ENCODE measurements around the gene PNMA1.
"Not testable (repeated sequence)": the region's sequence is repeated elsewhere in the genome, so short reads cannot be mapped to it uniquely, and the experiment has no call there.

The PNMA1 gene

DNA sequence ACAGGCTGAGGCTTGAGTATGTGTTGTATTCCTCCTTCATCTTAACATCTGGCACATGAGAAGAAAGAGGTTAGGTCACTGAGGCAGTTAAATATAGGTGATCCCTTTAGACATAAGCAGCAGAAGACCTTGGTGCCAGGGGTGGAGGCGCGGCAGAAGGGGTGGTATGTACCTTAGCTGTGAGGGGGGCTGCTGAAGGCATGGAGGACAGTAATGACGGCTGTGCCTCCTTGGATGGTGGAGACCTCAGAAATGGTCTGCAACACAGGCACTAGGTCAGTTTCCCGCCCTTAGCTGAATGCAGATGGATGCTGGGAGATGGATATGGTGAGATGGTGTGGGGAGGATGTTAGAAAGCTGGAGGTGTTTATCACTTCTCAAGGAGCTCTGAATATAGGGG lies 1.5 kb upstream of the PNMA1 start:
- no peak for DNase-seq (ENCODE audit: low spot score)

DNA sequence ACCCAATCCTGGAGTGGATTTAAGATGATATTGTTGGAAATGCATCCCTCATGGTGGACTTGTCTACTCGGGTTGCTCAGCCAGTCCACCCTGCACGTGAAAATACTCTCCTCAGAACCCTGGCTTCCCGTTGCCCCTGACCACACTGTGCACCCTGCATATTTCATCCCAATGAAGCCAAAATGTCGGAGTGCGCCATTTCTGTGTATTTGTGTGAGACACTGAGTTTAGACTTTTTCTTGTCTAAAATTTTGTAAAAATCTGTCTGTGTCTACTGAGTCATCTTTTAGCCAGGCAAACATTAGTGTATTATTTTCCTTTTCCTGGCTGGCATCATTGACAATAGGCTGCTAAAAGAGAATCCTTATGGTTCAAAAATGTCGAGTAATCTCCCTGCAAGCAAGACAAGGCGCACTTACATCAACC lies 485 bp upstream of the PNMA1 start:
- no peak for DNase-seq (ENCODE audit: low spot score)

DNA sequence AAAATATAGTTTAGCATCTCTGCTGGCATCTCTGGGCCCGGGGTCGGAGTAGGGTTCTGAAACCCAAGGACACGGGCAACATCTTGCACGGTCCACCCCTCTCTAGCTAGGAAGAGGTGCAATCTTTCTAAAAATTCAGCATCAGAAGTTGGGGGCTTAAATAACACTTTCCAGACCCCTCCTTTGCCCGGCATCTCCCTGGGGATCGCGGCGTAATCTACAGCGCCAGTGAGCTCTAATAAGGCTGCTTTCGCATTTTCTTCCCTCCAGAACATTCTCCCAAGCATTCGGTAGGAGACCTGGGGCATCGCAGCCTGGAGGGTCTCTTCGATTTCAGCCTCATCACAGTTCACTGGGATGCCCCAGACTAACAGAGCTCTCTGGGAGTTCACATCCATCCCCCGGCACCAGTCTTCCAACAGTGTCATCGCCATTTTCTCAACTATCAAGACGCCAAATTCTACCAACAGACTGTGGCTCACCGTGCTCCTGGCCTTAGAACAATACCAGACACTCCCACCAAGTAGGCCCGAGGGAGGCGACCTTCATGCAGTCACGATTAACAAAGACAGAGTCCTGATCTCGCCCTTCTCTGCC lies 880 bp downstream of the PNMA1 start:
- no peak for DNase-seq (ENCODE audit: low spot score)

DNA sequence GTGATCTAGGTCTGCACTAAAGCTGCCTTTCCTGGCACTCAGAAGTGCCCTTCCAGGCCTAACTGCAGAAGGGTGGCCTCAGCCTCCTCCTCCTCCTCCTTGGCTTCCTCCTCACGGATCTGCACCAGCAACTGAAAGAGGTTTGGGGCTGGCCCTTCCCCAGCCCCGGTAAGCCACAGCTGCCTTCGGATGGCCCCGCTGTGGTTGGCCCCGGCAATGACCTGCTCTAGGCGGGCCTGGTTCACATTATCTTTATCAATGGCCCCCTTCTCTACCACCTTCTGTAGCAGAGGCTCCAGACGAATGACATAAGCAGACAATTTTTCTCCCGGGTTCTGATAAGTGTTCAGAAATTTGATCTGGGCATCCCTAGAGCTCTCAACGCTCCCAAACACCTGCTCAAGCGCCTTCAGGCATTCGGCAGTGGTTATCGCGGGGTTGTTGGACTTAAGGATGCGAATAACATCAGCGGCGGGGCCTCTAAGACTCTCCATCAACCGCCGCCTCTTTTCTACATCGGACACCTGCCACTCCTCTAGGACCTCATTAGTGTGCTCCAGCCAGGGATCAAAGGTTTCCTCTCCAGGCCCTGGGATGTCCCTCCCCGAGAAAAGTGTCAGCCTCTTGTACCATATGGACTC lies 1.5 kb downstream of the PNMA1 start:
- peak; percentile 33 for DNase-seq (ENCODE audit: low spot score)

DNA sequence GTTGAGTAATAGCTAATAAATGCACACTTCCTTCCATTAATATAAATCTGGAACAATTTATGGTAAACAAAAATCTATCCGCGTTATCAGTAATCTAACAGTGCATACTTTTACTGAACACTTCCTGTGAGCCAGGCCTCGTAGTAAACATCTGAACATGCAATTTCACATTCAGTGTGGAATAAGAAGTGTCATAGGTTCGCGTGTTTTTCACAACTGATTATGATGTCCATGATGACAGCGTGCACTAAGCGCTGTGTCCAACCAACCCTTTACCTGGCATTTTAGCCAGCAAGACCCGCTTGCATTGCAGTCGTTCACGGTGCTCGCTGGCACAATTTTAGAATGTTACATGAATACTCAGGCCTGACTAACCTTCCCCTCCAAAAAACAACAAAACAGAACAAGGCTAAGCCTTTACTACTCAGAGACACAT lies 2.1 kb downstream of the PNMA1 start:
- DNase-seq (ENCODE audit: low spot score): no peak

DNA sequence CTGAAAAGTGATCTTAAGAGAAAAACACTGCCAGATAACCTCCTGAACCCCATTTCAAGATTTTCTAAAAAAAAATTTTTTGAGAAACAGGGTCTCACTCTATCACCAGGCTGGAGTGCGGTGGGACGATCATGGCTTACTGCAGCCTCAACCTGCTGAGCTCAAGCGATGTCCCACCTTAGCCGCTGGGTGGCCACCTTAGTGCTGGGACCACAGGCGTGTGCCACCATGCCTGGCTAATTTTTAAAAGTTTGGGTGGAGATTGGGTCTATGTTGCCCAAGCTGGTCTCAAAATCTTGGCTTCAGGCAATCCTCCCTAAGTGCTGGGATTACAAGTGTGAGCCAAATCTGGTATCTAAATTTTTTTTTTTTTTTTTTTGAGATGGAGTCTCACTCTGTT lies 3.4 kb downstream of the PNMA1 start:
- no peak for DNase-seq (ENCODE audit: low spot score)

DNA sequence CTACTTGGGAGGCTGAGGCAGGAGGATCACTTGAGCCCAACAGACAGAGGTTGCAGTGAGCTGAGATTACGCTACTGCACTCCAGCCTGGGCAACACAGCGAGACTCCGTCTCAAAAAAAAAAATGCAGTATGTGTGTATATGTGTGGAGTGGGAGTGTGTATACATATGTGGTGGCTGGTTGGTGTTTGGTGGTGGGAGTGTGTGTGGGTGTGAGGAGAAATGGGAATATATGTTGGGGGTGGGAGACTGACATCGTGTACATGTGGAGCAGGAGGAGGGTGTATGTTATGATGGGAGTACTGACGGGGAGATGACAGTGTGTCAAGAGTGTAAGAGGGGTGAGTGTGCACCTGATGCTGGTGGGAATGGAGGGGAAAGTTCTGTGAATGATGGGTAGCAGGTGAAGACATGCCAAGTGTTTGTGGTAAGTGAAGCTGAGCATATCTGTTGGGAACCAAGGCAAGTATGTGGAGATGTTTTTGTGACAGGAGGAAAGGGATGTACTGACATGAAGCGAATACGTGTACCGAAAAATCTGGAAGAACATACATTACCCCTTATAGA lies 4.2 kb downstream of the PNMA1 start:
- no peak for DNase-seq (ENCODE audit: low spot score)

DNA sequence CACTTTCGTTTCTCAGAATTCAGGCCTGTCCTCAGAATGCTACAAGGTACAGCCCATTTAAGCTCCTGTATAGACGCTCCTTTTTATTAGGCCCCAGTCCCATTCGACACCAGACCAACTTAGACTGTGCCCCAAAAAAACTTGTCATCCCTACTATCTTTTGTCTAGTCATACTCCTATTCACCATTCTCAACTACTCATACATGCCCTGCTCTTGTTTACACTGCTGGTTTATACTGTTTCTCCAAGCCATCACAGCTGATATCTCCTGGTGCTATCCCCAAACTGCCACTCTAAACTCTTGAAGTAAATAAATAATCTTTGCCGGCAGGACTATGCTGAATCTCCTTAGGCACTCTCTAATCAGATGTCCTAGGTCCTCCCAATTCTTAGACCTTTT lies 6.1 kb downstream of the PNMA1 start:
- not testable (repeated sequence) for DNase-seq (ENCODE audit: low spot score)

DNA sequence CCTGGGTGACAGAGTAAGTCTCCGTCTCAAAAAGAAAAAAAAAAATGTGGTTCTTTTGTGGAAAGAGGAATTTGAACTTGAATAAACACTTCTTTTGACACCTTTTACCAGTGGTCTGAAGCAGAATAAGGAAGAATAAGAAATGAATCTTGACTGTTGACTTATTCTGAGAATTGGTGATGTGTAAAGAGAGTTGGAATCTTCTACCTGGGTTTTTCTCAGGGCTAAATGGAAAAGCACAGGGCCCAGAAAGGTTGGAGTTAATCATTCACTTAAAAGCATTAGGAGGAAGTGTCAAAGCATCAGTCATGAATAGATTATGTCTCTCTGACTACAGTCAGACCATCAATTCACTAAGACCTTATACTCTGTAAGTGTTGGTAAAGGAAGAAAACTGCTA lies 13.9 kb downstream of the PNMA1 start:
- no peak for DNase-seq (ENCODE audit: low spot score)

DNA sequence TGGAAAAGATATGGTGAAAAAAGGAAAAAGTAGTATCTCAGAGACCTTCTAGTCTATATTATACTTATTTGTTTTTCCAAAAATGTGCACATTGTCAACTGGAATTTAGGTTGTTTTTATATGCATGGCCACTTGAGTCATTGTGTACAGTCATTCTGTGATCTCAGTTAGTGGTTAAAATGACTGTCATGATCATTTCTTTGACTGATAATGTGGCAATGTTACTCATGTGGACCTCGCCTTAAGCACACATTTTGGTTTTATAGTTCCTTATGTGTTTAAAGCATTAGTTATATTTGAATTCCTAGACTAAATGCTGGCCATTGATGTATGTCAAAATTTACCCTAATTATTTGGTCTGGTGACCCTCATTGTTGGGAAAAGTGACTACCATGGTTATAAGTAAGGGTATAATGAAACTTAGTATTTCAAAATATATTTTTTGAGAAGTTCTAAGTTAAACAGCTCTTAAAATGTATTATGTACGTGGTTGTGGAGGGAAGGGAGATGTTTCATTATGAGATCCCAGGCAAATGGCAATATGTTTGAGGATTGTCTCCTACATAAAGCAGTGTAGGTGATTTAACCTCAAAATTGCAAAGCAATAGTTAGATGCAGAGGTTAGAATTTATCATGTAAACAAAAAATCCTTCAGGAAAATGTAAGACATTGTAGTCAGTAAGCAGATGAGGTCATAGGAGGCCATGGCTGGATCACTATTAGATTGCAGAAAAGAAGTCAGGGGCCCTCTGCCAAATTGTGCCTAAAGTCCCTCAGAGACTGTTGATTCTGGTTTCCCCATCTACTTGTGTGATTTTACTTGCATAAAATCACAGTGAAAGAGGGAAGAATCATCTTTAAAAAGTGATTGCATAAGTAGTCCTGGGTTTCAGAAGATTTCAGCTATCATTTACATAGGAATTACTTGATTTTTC lies 17.5 kb downstream of the PNMA1 start:
- no peak for DNase-seq (ENCODE audit: low spot score)

DNA sequence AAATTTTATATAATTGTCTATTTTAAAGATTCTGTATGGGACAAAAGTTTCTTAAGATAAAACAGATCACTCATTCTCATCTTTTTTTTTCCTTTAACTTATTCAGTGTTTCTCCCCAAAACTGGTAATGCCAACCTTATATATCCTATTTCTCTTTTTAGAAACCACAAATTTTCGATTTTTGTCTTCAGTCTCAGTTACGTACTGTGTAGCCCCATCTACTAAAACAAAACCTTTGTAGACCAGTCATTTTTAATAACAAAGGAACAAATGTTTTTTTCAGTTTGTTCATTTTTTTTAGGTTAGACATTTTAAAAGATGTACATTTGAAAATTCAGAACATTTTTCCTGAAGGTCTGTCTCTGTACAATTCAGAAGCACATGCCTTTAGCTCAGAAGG lies 18.2 kb downstream of the PNMA1 start:
- no peak for DNase-seq (ENCODE audit: low spot score)

DNA sequence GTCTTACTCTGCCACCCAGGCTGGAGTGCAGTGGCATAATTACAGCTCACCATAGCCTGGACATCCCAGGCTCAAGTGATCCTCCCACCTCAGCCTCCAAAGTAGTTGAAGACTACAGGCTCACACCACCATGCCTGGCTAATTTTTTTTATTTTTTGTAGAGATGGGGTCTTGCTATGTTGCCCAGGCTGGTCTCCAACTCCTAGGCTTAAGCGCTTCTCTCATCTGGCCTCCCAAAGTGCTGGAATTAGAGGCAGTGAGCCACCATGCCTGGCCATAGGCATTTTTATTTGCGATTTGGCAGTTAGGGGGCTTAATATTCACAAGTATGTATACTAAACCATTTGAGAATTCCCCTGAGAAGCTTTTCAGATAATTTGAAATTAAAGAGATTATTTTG lies 19.1 kb downstream of the PNMA1 start:
- no peak for DNase-seq (ENCODE audit: low spot score)

DNA sequence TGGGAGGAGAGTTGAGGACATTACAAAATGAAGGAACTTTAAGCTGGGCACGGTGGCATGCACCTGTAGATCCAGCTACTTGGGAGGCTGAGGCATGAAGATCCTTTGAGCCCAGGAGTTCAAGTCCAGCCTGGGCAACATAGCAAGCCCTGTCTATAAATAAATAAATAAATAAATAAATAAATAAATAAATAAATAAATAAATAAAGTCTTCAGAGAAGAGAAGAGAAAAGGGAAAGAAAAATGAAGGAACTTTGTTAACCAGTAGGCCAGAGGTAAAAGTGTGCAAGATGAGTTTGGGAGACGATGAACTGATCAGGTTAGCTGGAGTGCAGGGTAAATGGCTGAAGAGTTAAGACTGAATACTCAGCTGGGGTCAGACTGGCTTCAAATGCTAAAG lies 20.1 kb downstream of the PNMA1 start:
- DNase-seq (ENCODE audit: low spot score): no peak

DNA sequence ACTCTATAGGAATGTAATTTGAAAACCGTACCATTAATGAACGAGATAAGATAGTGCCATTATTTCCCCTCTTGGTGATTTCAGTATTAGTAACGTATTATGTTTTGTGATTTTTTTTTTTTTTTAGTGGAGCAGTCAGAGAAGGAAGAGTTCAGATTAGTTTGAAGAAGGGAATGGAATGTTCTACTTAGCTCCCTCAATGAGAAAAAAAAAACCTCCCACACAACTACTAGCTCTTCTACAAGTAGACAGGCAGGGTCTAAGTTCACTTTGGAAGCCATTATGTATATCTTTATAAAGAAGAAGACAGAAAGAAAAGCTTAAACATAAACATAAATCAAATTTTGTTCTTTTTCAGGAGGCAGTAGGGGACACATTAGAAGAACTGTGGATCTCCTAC lies 27.3 kb downstream of the PNMA1 start:
- no peak for DNase-seq (ENCODE audit: low spot score)

DNA sequence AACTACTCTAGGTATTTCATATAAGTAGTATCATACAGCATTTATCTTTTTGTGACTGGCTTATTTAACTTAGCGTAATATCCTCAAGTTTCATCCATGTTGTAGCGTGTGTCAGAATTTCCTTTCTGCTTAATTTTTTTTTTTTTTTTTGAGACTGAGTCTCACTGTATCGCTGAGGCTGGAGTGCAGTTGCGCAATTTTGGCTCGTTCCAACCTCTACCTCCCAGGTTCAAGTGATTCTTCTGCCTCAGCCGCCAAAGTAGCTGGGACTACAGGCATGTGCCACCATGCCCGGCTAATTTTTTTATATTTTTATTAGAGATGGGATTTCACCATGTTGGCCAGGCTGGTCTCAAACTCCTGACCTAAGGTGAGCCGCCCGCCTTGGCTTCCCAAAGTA lies 28.9 kb downstream of the PNMA1 start:
- DNase-seq (ENCODE audit: low spot score): no peak

DNA sequence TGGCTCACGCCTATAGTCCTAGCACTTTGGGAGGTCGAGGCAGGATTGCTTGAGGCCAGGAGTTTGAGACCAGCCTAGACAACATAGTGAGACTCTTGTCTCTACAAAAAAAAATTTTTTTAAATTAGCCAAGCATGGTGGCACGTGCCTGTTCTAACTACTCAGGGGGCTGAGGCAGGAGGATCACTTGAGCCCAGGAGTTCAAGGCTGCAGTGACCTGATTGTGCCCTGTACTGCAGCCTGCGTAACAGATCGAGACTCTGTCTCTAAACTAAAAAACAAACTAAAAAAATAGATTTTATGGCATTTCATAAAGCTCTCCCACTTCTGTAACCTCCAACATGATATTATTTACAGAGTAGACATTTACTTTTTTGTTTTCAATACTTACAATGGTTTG lies 29.6 kb downstream of the PNMA1 start:
- DNase-seq (ENCODE audit: low spot score): no peak

DNA sequence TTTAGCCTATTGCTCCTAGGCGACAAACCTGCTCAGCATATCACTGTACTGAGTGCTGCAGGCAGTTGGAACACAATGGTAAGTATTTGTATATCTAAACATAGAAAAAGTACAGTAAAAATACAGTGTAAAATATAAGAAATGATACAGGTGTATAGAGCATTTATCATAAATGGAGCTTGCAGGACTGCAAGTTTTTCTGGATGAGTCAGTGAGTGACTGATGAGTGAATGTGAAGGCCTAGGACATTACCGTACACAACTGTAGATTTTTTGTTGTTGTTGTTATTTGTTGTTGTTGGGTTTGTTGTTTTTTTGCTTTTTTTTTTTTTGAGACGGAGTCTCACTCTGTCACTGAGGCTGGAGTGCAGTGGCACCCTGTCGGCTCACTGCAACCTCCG lies 33.4 kb downstream of the PNMA1 start:
- no peak for DNase-seq (ENCODE audit: low spot score)

DNA sequence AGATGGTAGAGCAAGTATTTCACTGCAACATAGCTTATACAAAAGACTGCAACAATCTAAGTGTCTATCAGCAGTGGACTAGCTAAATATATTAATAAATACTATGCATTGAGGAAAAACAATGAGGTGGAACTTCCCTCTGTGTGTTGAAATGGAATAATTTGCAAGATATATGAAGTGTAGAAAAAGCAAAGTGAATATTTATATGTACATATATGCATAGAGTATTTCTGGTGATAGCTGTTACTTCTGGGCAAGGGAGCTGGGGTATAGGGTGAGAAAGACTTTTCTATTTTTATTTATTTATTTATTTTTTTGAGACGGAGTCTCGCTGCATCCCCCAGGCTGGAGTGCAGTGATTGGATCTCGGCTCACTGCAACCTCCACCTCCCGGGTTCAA lies 35.5 kb downstream of the PNMA1 start:
- DNase-seq (ENCODE audit: low spot score): no peak

DNA sequence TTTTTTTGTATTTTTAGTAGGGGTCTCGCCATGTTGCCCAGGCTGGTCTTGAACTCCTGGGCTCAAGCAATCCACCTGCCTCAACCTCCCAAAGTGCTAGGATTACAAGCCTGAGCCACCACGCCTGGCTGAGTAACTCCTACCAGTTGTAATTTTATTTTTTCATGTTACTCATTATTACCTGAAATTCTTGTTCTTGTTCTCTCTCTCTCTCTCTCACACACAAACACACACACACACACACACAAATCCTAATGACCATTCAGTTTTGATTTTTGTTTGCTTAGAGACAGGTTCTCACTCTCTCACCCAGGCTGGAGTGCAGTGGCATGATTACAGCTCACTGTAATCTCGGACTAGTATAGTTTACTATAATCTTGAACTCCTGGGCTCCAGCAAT lies 39.2 kb downstream of the PNMA1 start:
- no peak for DNase-seq (ENCODE audit: low spot score)

DNA sequence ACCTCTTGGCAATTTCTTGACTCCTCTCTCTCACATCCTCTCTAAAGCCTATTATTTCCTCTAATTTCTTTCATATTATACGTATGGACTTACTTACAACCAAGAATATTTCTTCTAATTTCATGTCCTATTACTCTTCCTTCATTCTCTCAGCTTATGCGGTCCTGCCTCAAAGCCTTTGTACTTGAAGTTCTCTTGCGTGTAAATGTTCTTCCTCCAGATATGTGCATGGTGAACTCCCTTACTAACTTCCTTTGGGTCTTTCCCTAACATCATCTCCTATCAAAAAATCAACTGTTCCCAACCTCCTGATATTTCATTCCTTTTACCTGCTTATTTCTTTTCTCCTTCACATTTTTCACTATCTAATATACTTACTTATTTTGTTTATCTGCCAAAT lies 46.3 kb downstream of the PNMA1 start:
- DNase-seq (ENCODE audit: low spot score): no peak

DNA sequence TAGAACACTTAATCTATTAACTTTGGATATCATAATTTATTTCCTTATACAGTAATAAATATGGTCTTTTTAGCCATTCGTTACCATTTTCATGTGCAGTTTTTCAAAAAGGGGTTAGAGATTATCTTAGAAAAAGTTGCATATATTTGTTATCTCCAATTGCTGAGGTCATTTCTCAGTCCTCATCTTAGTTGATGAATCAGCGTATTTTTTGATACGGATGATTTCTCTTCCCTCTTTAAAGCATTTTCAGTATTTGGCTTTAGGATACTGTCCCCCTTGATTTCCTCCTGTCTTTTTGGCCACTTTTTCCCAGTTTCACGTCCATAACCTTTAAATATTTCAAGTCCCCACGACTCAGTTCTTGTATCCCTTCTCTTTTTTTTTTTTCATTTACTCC lies 47.6 kb downstream of the PNMA1 start:
- DNase-seq (ENCODE audit: low spot score): no peak

DNA sequence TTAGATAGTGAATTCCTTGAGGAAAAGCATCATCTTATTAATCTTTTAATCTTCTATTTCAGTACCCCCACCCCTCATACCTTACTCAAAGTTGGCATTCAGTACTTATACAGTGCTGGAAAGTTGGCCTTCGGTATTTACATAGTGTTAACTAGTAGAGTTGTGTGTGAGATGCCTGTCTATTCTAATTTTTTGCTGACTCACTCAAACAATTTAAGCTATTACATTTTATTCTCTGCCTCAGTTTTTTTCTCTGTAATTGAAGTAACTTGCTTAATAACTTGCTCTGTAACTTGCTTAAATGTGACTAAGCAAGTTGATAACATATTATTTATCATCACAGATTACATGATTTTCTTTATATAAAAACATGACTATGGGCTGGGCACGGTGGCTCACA lies 49.1 kb downstream of the PNMA1 start:
- DNase-seq (ENCODE audit: low spot score): no peak

Measured in globus pallidus (tissue), 1 donor.